ENCODE results near the gene NUCKS1.

DNA sequence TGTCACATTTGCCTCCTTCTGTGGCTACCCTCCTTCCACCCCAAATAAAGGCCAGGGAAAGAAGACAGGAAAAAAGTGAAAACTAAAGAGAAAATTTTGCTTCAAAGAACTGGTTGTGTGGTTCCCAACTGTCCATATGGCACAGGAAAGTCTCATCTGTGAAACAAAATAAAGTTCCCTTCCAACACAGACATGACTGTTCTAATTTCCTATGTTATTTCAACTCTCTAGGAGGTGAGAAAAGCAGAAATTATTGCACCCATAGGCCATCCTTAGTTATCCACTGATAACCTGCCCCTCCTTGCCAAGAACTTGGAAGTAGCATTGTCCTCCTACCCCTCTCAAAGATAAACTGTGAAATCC, 33.4 kb upstream of the NUCKS1 start:
- TF ChIP-seq ZNF274 (IDR thresholded peaks at IDR 0.05; ENCODE audit: low read depth, low read length), result no peak
- TF ChIP-seq YY1 (IDR thresholded peaks at IDR 0.05; ENCODE audit: insufficient read depth, insufficient read length), result no peak
